HG02970 (cell line): Measurements from ENCODE around the gene RSRC1.
"Not testable (repeated sequence)": the region's sequence is repeated elsewhere in the genome, so short reads cannot be mapped to it uniquely, and the experiment has no call there.

Experiments used
- ATAC-seq: cut with Tn5 transposase; IDR thresholded peaks from one replicate; pipeline ENCODE4 v1.9.1; 2021; ENCODE audit warnings: mild to moderate bottlenecking, moderate library complexity, moderate number of reproducible peaks; ENCODE audit not compliant: unreplicated experiment, low FRiP score

RSRC1 gene

GRCh38 chr3:158505117-158505516 lies 395.2 kb downstream of the RSRC1 start:
- ATAC-seq = no peak

DNA sequence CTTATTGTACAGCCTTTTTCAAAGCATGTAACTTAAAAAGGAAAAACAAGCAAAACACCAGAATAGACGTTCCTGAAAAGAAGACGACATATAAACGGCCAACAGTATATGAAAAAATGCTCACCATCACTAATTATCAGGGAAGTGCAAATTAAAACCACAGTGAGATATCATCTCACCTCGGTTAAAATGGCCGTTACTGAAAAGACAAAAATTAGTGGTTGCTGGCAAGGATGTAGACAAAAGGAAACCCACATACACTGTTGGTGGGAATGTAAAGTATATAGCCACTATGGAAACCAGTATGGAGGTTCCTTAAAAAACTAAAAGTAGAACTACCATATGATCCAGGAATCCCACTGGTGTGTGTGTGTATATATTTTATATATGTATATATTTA lies 396.6 kb downstream of the RSRC1 start:
- ATAC-seq = no peak

- ATAC-seq = no peak
Observed at GRCh38 chr3:158508481-158508880, 398.6 kb downstream of the RSRC1 start.

DNA sequence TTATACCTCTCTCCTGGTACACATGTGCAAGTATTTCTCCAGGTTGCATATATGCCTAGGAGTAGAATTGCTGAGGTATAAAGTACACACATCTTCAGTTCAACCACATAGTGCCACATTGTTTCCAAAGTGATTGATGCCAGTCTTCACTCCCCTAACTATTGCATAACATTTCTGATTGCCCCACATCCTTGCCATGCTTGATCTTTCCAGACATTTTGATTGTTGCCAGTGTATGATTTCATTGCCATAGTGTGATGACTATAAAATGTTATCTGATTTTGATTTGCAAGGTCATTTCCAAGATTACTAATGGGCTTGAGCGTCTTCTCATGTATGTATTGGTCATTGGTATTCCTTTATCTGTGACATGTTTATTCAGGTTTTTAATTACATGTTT lies 400.0 kb downstream of the RSRC1 start:
- no peak for ATAC-seq

DNA sequence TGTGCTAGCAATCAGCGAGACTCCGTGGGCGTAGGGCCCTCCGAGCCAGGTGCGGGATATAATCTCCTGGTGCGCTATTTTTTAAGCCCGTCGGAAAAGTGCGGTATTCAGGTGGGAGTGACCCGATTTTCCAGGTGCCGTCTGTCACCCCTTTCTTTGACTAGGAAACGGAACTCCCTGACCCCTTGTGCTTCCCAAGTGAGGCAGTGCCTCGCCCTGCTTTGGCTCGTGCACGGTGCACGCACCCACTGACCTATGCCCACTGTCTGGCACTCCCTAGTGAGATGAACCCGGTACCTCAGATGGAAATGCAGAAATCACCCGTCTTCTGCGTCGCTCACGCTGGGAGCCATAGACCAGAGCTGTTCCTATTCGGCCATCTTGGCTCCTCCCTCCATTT lies 406.8 kb downstream of the RSRC1 start:
- ATAC-seq = not testable (repeated sequence)

- no peak for ATAC-seq
Observed at GRCh38 chr3:158519776-158520175, 409.9 kb downstream of the RSRC1 start.

DNA sequence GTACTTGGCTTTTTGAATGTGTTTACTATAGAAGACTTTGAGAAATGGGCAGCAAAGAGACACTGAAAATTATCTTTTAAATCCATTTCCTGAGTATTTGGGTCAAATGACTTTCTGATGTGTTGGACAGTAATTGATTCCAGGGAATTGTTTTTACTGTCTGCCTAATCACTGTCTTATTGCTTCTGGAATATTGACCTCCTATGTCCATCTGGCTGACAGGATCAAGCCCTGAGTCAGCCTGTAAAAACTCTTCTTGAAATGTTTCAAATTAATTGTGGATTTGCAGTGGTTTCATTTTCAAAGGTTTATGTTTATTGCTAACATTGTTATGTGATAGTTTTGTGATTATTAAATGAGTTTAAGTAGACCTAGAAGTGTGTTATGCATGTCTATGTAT lies 410.5 kb downstream of the RSRC1 start:
- no peak for ATAC-seq

DNA sequence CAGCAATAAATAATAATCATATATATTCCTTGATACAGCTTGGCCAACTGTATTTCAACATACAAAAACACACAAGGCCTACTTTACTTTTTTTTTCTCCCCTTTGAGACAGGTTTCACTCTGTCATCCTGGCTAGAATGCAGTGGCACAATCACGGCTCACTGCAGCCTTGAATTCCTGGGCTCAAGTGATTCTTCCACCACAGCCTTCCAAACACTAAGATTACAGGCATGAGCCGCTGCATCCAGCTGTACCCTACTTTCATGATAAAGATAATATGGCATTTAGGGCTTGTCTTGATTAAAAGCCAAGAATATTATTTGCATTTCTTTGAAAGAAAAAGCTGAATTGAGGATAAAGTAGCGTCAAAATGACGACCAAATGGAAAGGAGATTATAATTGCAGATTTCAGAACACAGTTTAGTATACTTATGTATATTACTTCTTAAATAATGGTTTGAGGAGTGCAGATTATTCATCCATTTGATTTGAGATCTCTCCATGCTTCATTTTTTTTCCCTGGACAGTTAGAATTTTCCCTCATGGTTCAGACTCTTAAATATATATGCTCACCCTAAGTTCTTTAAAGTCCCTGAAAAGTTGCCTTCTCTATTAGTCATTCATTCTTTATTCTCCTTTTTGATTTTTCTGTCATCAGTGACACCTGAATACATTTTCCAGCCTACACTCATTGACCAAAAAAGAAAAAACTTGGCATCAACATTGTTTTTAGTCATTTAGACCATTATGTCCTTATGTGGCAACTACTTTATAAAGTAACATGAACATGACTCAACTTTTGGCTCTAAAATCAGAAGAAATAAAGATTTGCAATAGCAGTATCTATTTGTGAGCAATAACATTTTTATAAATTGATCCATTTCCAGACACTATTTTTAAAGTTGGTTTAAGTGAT lies 412.6 kb downstream of the RSRC1 start:
- ATAC-seq = no peak

DNA sequence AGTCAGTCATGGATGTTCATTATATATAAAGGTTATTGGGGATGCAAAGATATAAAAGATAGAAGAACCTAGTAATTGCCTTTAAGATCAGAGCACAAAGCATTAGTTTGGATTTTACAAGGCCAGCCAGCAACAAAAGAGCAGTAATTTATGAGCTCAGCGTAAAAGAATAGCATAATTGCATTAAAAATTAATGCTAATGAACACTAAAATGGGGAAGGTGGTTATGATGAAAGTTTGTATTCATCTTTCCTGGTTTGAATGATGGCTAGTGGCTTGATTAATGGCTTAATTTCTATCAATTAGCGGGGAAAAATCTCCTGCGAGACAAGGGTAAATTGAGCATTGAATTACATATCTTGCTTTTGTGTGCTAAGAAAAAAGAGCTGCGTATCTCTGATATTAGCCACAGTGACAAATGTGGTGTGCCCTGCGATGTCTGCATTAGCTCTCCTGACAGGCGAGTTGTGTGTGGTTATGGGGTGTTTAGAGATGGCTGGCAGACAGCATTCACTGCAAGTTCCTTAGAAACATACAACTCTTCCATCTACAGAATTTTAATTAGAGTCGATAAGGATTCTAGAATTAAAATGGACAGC lies 418.3 kb downstream of the RSRC1 start:
- no peak for ATAC-seq

- ATAC-seq = no peak
Observed at GRCh38 chr3:158531334-158531733, 421.4 kb downstream of the RSRC1 start.

- ATAC-seq = no peak
Observed at GRCh38 chr3:158532099-158532734, 422.3 kb downstream of the RSRC1 start.

DNA sequence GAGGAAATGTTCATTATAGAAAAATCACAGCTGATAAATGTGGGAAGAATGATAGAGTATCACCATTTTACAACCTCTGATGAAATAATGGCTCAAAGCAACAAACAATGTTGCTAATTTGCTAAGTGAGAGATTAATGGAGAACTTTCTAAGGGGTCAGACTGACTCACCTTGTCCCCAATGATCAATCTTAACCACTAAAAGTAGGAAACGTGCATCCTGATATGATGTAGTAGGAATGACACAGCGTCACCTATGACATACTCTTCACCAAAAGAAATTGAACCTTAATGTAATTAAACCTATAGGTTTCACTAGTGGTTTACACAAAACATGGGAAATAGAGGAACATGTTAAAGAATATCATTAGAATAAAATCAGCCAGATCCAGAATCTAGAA lies 426.0 kb downstream of the RSRC1 start:
- no peak for ATAC-seq

- no peak for ATAC-seq
Observed at GRCh38 chr3:158539414-158540014, 429.6 kb downstream of the RSRC1 start.

DNA sequence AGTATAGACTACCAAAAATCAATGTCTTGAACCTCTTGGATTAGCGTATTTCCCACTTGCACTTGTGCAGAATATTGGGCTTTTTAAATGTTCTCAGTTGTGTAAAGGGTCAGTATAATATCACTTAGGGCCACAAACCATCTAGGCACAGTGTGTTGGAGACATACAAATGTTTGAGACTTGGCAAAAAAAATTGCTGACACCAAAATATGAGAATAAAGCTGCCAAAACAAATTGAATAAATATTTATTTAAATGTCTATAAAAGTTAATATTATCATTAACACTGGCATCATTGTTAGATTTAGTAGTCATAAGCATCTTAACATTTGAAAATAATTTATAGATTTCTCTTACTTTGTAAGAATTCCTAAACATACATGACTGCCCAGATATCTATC lies 430.2 kb downstream of the RSRC1 start:
- ATAC-seq = no peak

DNA sequence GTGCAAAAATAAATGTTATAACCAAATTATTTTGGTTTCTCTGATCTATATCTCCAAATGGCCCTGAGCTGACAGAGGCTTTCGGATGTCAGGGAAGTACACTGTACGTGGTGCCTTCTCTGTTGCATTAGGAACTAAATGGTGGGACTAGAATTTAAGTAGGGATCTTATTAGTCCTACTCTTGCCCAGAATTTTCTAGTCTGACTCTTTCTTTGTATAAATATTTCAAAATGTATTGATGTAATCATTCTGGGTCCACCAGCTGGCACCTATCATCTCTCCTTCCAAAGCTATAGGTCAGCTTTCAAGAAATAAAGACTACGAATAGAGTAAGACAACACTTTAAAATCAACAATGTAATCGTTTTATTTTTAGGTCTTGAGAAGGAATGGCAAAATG lies 438.8 kb downstream of the RSRC1 start:
- ATAC-seq = no peak

GRCh38 chr3:158549938-158550337 lies 440.0 kb downstream of the RSRC1 start:
- not testable (repeated sequence) for ATAC-seq

GRCh38 chr3:158552124-158552523 lies 442.2 kb downstream of the RSRC1 start:
- no peak for ATAC-seq

DNA sequence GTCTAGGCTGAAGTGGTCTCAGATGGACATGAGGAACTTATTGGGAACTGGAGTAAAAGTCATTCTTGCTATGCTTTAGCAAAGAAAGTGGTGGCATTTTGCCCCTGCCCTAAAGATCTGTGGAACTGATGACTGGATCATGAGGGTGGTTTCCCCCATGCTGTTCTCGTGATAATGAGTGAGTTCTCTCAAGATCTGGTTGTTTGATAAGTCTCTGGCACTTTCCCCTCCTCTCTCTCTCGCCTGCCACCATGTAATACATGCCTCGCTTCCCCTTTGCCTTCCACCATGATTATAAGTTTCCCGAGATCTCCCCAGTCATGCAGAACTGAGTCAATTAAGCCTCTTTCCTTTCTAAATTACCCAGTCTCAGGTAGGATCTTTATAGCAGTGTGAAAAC lies 449.6 kb downstream of the RSRC1 start:
- ATAC-seq = no peak

- no peak for ATAC-seq
Observed at GRCh38 chr3:158560979-158561378, 451.1 kb downstream of the RSRC1 start.

DNA sequence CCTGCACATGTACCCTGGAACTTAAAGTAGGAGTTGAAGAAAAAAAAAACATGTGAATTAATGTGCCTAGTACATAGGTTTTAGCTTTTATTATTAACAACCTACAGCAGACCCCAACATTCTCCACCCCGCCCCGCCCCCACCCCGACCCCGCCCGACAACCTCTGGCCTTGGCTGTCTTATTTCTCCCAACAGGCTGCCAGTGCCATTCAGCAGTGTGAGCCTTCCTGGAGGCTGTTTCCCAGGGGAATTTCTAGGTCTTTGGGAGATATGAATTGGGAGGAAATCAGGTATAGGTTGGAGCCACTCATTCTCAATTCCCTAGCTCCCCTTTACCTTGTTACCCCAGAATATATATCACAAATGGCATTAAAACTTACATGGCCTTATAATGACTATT lies 452.8 kb downstream of the RSRC1 start:
- no peak for ATAC-seq

DNA sequence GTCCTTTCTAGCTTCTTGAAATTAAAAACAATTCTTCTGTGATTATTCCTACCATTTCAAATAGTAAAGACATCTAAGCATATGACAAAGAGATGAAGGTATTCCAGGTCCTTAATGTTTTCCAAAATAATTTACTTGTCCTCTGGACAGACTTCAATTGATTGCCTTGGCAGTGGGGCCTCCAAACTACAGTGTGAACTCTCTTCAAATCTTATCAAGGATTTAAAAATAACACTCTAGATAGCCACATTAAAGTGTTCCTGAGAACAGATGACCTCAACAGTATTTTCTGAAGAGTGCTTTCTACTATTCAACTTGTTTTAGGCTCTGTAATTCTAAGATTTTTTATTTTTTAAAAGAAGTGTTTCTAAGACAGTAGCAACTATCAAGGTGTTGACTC lies 453.2 kb downstream of the RSRC1 start:
- ATAC-seq = no peak
